PC-3 (cell line): ENCODE measurements around the gene MAGI1. TPM values are rescaled to one million over a fixed set of nuclear protein-coding genes. Genes with fewer than 3 reads are reported as not detected.
"Not testable (repeated sequence)": the region's sequence is repeated elsewhere in the genome, so short reads cannot be mapped to it uniquely, and the experiment has no call there.

Experiments used
- ATAC-seq: fragments of 200-7000 bp; cut with Tn5 transposase; 2 replicates; pipeline ENCODE4 v1.9.1; 2020; ENCODE audit warnings: mild to moderate bottlenecking, moderate library complexity
- BruUV-seq: library from RNA; stranded (reverse); fragments of 400-500 nt; replicated peaks from 2 replicates; lab custom pipeline; 2021; lab: Mats Ljungman, UMichigan
- CTCF ChIA-PET: fragments of 300-600 bp; sonication (Branson Sonifier 250); formaldehyde crosslinking; loops from one replicate; lab custom pipeline; 2022; ENCODE audit warnings: antibody characterized with exemption; lab: Charles Lee
- POLR2A ChIA-PET: fragments of 300-600 bp; sonication (Branson Sonifier 250); formaldehyde crosslinking; loops from one replicate; lab custom pipeline; 2022; ENCODE audit warnings: antibody characterized with exemption; ENCODE audit not compliant: unreplicated experiment; lab: Charles Lee
- DNase-seq: peaks from one replicate; pipeline ENCODE4 v3.0.0-alpha.2; 2015
- H2AFZ ChIP-seq: fragments of 300-600 bp; sonication (generic); 2 replicates; pipeline ENCODE4 v1.6.0; 2016; ENCODE audit warnings: antibody characterized with exemption, low read length
- H3F3A ChIP-seq: fragments of 300-600 bp; sonication (generic); one replicate; pipeline ENCODE4 v1.6.0; 2017; ENCODE audit warnings: antibody characterized with exemption, low read length, control low read depth, mild to moderate bottlenecking; ENCODE audit not compliant: unreplicated experiment
- H3K27ac ChIP-seq: fragments of 300-600 bp; sonication (generic); 2 replicates; pipeline ENCODE4 v1.5.1; 2016; ENCODE audit warnings: mild to moderate bottlenecking, low read length
- H3K27me3 ChIP-seq: fragments of 300-600 bp; sonication (generic); 2 replicates; pipeline ENCODE4 v1.6.1; 2016; ENCODE audit warnings: low read length, mixed read lengths
- H3K36me3 ChIP-seq: fragments of 300-600 bp; sonication (generic); 2 replicates; pipeline ENCODE4 v1.6.1; 2016; ENCODE audit warnings: low read depth, mixed run types, low read length, mixed read lengths
- H3K4me1 ChIP-seq: fragments of 300-600 bp; sonication (generic); 2 replicates; pipeline ENCODE4 v1.5.1; 2016; ENCODE audit warnings: low read length; ENCODE audit not compliant: insufficient read depth
- H3K4me2 ChIP-seq: fragments of 300-600 bp; sonication (generic); 2 replicates; pipeline ENCODE4 v1.6.0; 2016; ENCODE audit warnings: low read length
- H3K4me3 ChIP-seq: fragments of 300-600 bp; sonication (generic); 2 replicates; pipeline ENCODE4 v1.5.1; 2016; ENCODE audit warnings: mild to moderate bottlenecking, low read length, mixed read lengths
- H3K79me2 ChIP-seq: fragments of 300-600 bp; sonication (generic); 2 replicates; pipeline ENCODE4 v1.6.1; 2017; ENCODE audit warnings: low read length, mixed read lengths
- H3K9ac ChIP-seq: fragments of 300-600 bp; sonication (generic); 2 replicates; pipeline ENCODE4 v1.6.0; 2016; ENCODE audit warnings: mild to moderate bottlenecking, low read length
- H3K9me2 ChIP-seq: fragments of 300-600 bp; sonication (generic); replicated peaks from 2 replicates; pipeline ENCODE4 v1.6.1; 2016; ENCODE audit warnings: mixed run types, low read length, mixed read lengths
- H3K9me3 ChIP-seq: fragments of 300-600 bp; sonication (generic); 2 replicates; pipeline ENCODE4 v1.6.1; 2016; ENCODE audit warnings: low read length, mixed read lengths
- H4K20me1 ChIP-seq: fragments of 300-600 bp; sonication (generic); 2 replicates; pipeline ENCODE4 v1.6.1; 2016; ENCODE audit warnings: low read length, mixed read lengths
- EZH2 ChIP-seq: fragments of 300-600 bp; sonication (generic); IDR thresholded peaks from one replicate; pipeline ENCODE4 v1.6.1; 2017; ENCODE audit warnings: antibody characterized with exemption, mild to moderate bottlenecking, low read length; ENCODE audit not compliant: unreplicated experiment
- EZH2phosphoT487 ChIP-seq: fragments of 300-600 bp; sonication (generic); IDR thresholded peaks from 2 replicates; pipeline ENCODE4 v1.6.1; 2018; ENCODE audit warnings: mild to moderate bottlenecking, antibody characterized with exemption, low read length, borderline replicate concordance
- intact Hi-C: fragments of 100-400 bp; cut with micrococcal nuclease; formaldehyde crosslinking; loops from 2 replicates; pipeline ENCODE4 v1.9.0; 2023
- total RNA-seq: library from RNA; depleted of rRNA; stranded (reverse); fragments of >200 nt; gene quantifications from 2 replicates; pipeline ENCODE4 v1.2.3, GENCODE V29; 2014
- TF ChIP-seq, protein P1 (sequence below): fragments of 300-600 bp; sonication (generic); conservative IDR thresholded peaks from 2 replicates; pipeline ENCODE4 v1.5.1; 2017; ENCODE audit warnings: antibody characterized with exemption, low read depth, mild to moderate bottlenecking, low read length

MAGI1 gene
- total RNA-seq, 1 experiment from 2014 or later, result 8.9 TPM

DNA sequence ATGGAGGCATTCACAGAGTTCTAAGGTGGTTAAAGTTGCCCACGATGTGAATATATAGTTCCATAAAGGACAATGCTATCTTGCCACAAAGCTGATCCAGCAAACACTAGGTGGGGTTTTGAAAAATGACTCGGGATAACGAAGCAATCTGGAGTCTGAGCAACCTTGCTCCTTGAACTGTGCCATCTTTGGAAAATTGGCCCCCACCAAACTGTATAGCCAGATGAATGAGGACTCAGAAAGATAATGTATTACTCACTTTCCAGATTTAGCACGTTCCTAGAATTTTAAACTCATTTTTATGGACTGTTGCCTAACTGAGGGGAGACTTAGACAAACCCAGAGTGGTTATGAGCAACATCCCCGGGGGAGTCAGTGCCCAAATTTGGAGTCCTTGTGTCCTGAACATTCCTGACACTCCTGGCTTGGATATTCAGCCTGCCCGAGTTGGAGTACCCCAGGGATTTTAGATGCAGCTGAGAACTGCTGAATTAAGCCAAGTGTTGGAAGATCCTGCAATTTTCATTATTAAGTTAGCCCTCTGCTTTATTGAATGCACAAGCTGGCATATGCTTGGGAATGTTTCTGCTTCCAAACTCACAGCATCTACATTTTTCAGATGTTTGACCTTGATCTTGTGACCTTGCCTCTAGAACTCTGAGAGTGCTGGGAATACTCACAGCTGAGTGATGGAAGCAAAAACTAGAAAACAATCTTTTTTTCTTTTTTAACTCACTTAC lies 8.8 kb upstream of the MAGI1 start:
- Histone ChIP-seq H2AFZ (no peak overlapping the region), H3K4me3 (no peak overlapping the region), H3F3A (no peaks in the 10 kb centered on the region), H3K4me1 (peaks cover 5% of the 10 kb centered on the region; the same call in 1 of the 2 replicates), H3K27ac (no peak overlapping the region), H3K9ac (no peak overlapping the region), H3K4me2 (no peak overlapping the region), H3K9me3 (no peaks in the 10 kb centered on the region), H4K20me1 (no peaks in the 10 kb centered on the region), H3K27me3 (no peaks in the 10 kb centered on the region), H3K79me2 (no peaks in the 10 kb centered on the region), H3K9me2 (no peaks in the 10 kb centered on the region), H3K36me3 (no peaks in the 10 kb centered on the region)
- CTCF ChIA-PET, result no interaction called here
- intact Hi-C loops, result no loop called here
- ATAC-seq (no peak), DNase-seq (no peak)
- no TSS peak for BruUV-seq
- POLR2A ChIA-PET, result no interaction called here
- TF ChIP-seq EZH2phosphoT487, result no peak
- no peak for TF ChIP-seq EZH2
- TF ChIP-seq, protein P1, sequence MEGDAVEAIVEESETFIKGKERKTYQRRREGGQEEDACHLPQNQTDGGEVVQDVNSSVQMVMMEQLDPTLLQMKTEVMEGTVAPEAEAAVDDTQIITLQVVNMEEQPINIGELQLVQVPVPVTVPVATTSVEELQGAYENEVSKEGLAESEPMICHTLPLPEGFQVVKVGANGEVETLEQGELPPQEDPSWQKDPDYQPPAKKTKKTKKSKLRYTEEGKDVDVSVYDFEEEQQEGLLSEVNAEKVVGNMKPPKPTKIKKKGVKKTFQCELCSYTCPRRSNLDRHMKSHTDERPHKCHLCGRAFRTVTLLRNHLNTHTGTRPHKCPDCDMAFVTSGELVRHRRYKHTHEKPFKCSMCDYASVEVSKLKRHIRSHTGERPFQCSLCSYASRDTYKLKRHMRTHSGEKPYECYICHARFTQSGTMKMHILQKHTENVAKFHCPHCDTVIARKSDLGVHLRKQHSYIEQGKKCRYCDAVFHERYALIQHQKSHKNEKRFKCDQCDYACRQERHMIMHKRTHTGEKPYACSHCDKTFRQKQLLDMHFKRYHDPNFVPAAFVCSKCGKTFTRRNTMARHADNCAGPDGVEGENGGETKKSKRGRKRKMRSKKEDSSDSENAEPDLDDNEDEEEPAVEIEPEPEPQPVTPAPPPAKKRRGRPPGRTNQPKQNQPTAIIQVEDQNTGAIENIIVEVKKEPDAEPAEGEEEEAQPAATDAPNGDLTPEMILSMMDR, result no peak

- H4K20me1 ChIP-seq, H3F3A ChIP-seq, H3K79me2 ChIP-seq, H3K9me3 ChIP-seq, intact Hi-C loops, BruUV-seq, H3K27me3 ChIP-seq, H2AFZ ChIP-seq, H3K36me3 ChIP-seq, H3K4me2 ChIP-seq, POLR2A ChIA-PET, H3K9me2 ChIP-seq, ATAC-seq, CTCF ChIA-PET, H3K4me3 ChIP-seq, H3K9ac ChIP-seq, H3K27ac ChIP-seq, H3K4me1 ChIP-seq: not testable (repeated sequence)
- DNase-seq, result peak; percentile 15
Observed at GRCh38 chr3:66046321-66046720, 7.6 kb upstream of the MAGI1 start.

DNA sequence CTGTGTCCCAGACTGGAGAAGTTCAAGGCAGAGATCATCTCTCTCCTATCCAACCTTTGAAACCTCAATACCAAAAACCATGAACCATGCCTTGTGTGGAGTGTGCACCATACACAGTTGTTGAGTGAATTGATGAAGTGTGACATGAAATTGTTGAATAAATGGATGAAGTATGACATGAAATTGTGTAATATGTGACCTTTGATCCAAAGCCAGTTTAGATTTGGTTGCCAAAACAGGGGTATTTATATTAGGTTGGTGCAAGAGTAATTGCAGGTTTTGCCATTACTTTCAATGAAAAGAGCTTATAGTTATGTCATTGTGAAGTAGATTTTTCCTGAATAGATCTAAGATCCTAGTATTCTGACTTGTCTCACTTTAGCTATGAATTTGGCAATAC lies 3.1 kb upstream of the MAGI1 start:
- H3F3A ChIP-seq, result no peaks in the 10 kb centered on the region
- ChIA-PET CTCF (no interaction called here), POLR2A (no interaction called here)
- H3K4me2 ChIP-seq, result no peak overlapping the region
- no peaks in the 10 kb centered on the region for H3K9me2 ChIP-seq
- DNase-seq, result no peak
- H3K9me3 ChIP-seq, result no peaks in the 10 kb centered on the region
- peaks cover 2% of the 10 kb centered on the region; the same call in 1 of the 2 replicates for H3K4me1 ChIP-seq
- H3K9ac ChIP-seq, result no peak overlapping the region
- H3K79me2 ChIP-seq, result peaks cover 13% of the 10 kb centered on the region
- ATAC-seq, result no peak
- no peaks in the 10 kb centered on the region for H3K27me3 ChIP-seq
- no peak overlapping the region for H2AFZ ChIP-seq
- BruUV-seq, result no TSS peak
- H4K20me1 ChIP-seq, result no peaks in the 10 kb centered on the region
- intact Hi-C loops, result no loop called here
- no peak overlapping the region for H3K4me3 ChIP-seq
- H3K36me3 ChIP-seq, result no peaks in the 10 kb centered on the region
- H3K27ac ChIP-seq, result no peak overlapping the region
- TF ChIP-seq EZH2phosphoT487, result no peak
- TF ChIP-seq, protein P1, result no peak
- no peak for TF ChIP-seq EZH2
